MCF 10A (cell line): ENCODE data around the gene FOXS1. TPM values are rescaled to one million over a fixed set of nuclear protein-coding genes. Genes with fewer than 3 reads are reported as not detected.

Experiments used
- BruUV-seq: library from RNA; stranded (reverse); fragments of 400-500 nt; replicated peaks from 2 replicates; lab custom pipeline; 2021; lab: Mats Ljungman, UMichigan
- CTCF ChIA-PET: fragments of 300-600 bp; sonication (Branson Sonifier 250); formaldehyde crosslinking; extraction: SDS; loops from one replicate; lab custom pipeline; 2021; ENCODE audit warnings: antibody characterized with exemption, inconsistent platforms; lab: Yijun Ruan, JAX
- POLR2A ChIA-PET: fragments of 300-600, 350-650 bp; sonication (Branson Sonifier 250); formaldehyde crosslinking; extraction: SDS; loops from one replicate; lab custom pipeline; 2020; ENCODE audit warnings: antibody characterized with exemption, inconsistent platforms; lab: Yijun Ruan, JAX
- DNase-seq: peaks from one replicate; pipeline ENCODE4 v3.0.0-alpha.2; 2018; ENCODE audit not compliant: unreplicated experiment
- H3K27ac Mint-ChIP-seq: one replicate; pipeline ENCODE4 v1.8.0; 2022; ENCODE audit warnings: mild to moderate bottlenecking, low read depth, mixed read lengths; ENCODE audit not compliant: unreplicated experiment
- H3K27me3 Mint-ChIP-seq: one replicate; pipeline ENCODE4 v1.8.0; 2022; ENCODE audit warnings: mixed read lengths; ENCODE audit not compliant: insufficient read depth, unreplicated experiment
- H3K36me3 Mint-ChIP-seq: one replicate; pipeline ENCODE4 v1.8.0; 2022; ENCODE audit warnings: mild to moderate bottlenecking, moderate library complexity, mixed read lengths; ENCODE audit not compliant: insufficient read depth, unreplicated experiment
- H3K4me1 Mint-ChIP-seq: one replicate; pipeline ENCODE4 v1.8.0; 2022; ENCODE audit warnings: mixed read lengths; ENCODE audit not compliant: insufficient read depth, unreplicated experiment
- H3K4me3 Mint-ChIP-seq: one replicate; pipeline ENCODE4 v1.8.0; 2022; ENCODE audit warnings: mild to moderate bottlenecking, moderate library complexity, mixed read lengths; ENCODE audit not compliant: unreplicated experiment
- H3K9me3 Mint-ChIP-seq: one replicate; pipeline ENCODE4 v1.8.0; 2022; ENCODE audit warnings: mixed read lengths; ENCODE audit not compliant: unreplicated experiment
- CTCF ChIP-seq: fragments of 200-600 bp; IDR thresholded peaks from one replicate; pipeline ENCODE4 v1.8.0; 2022; ENCODE audit warnings: antibody characterized with exemption, mild to moderate bottlenecking; ENCODE audit not compliant: unreplicated experiment
- intact Hi-C: fragments of 100-400 bp; cut with micrococcal nuclease; formaldehyde crosslinking; loops from 2 replicates; pipeline ENCODE4 v1.14.1; 2022
- total RNA-seq: library from RNA; stranded (reverse); gene quantifications from 2 replicates; pipeline ENCODE4 v1.2.3, GENCODE V29; 2022

FOXS1 gene
- total RNA-seq, 1 experiment from 2014 or later: not detected

GRCh38 chr20:31839782-31840487 lies 5.5 kb downstream of the FOXS1 start:
- H3K9me3 Mint-ChIP-seq: no peaks in the 10 kb centered on the region
- ChIA-PET POLR2A (no interaction called here), CTCF (interaction anchor here (0.6 to 10.4 kb wide), 3 partner anchors 13 to 120 kb away, joined by 3 to 92 read pairs (median 6); no protein-coding TSS in a partner anchor)
- H3K27me3 Mint-ChIP-seq: no peaks in the 10 kb centered on the region
- no peak overlapping the region for H3K4me3 Mint-ChIP-seq
- intact Hi-C loops: no loop called here
- H3K4me1 Mint-ChIP-seq: peaks cover 18% of the 10 kb centered on the region
- BruUV-seq: no TSS peak
- no peak overlapping the region for H3K27ac Mint-ChIP-seq
- no peak for TF ChIP-seq CTCF
- no peak for DNase-seq
- no peaks in the 10 kb centered on the region for H3K36me3 Mint-ChIP-seq

DNA sequence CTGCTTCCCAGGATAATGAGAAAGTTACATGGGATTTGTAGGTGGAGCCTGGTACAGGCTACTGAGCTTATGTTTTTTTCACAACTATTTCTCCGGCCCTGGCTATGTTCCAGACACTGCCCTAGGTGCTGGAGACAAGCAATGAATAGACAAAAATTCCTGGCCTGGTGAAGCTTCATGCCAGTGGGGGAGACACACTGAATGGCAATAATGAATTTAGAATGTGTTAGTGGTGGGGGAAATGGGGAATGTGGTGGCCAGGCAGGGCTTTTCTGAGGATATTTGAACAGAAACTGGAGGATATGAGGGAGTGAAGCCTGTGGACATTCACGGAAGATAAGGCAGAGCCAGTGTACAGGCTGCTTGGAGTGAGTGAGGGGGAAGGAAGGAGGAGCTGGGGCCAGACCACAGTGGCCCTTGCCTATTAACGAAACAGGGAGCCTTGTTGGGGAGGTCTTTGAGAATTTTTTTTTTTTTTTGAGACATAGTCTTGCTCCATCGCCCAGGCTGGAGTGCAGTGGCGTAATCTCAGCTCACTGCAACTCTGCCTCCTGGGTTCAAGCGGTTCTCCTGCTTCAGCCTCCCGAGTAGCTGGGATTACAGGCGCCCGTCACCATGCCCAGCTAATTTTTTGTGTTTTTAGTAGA lies 6.6 kb downstream of the FOXS1 start:
- CTCF ChIA-PET: interaction anchor here (0.5 to 10.4 kb wide), 9 partner anchors 8 to 261 kb away, joined by 3 to 92 read pairs (median 5); partner anchors contain the start of gene FOXS1

DNA sequence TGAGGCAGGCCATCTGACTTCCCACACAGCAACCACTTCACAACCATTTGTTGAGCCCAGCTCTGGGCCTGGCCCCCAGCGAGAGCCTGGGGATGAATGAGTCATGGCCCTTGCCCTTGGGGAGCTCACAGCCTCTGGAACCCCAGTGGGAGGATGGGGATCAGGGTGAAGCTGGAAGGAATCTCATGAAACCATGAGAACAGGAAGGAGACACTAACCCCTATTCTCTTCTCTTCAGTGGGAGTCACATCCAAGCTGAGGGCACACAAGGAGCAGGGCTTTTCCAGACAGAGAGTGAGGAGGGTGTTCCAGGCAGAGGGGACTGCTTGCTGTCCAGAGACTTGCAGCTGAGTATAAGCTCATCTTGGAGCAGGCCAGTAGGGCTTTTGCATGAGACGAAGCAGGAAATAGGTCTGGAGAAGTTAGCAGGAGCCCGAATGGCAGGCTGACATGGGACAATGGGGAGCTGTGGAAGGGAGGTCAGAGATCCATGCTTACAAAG lies 7.5 kb downstream of the FOXS1 start:
- intact Hi-C loops: no loop called here
- CTCF ChIA-PET: interaction anchor here (0.5 to 10.4 kb wide), 9 partner anchors 9 to 193 kb away, joined by 3 to 92 read pairs (median 13); partner anchors contain the start of gene FOXS1

More for the DNA sequence above, 6.6 kb downstream of the FOXS1 start:
- Mint-ChIP-seq H3K27me3 (no peaks in the 10 kb centered on the region), H3K4me1 (peaks cover 18% of the 10 kb centered on the region), H3K4me3 (no peak overlapping the region), H3K27ac (no peak overlapping the region), H3K9me3 (no peaks in the 10 kb centered on the region), H3K36me3 (no peaks in the 10 kb centered on the region)
- no peak for TF ChIP-seq CTCF
- BruUV-seq: no TSS peak
- DNase-seq: peak; percentile 58
- POLR2A ChIA-PET: interaction anchor here (0.9 to 1.1 kb wide), 3 partner anchors 16 to 271 kb away, joined by 3 to 4 read pairs (median 4); partner anchors contain the start of gene TM9SF4
- intact Hi-C loops: no loop called here

More for the DNA sequence above, 7.5 kb downstream of the FOXS1 start:
- H3K27me3 Mint-ChIP-seq: no peaks in the 10 kb centered on the region
- H3K36me3 Mint-ChIP-seq: no peaks in the 10 kb centered on the region
- peaks cover 18% of the 10 kb centered on the region for H3K4me1 Mint-ChIP-seq
- no peak overlapping the region for H3K4me3 Mint-ChIP-seq
- no peak overlapping the region for H3K27ac Mint-ChIP-seq
- DNase-seq: peak; percentile 52
- no peaks in the 10 kb centered on the region for H3K9me3 Mint-ChIP-seq
- no TSS peak for BruUV-seq
- POLR2A ChIA-PET: interaction anchor here (0.9 to 1.1 kb wide), 3 partner anchors 17 to 272 kb away, joined by 3 to 4 read pairs (median 4); partner anchors contain the start of gene TM9SF4
- no peak for TF ChIP-seq CTCF
